Cerebellar nuclear complex (tissue), 1 donor: ENCODE data around the gene ASAP2.

Source experiments
- DNase-seq, 2 experiments: peaks; one replicate each; lab custom pipeline; 2025; lab: John Stamatoyannopoulos, UW

ASAP2 gene

DNA sequence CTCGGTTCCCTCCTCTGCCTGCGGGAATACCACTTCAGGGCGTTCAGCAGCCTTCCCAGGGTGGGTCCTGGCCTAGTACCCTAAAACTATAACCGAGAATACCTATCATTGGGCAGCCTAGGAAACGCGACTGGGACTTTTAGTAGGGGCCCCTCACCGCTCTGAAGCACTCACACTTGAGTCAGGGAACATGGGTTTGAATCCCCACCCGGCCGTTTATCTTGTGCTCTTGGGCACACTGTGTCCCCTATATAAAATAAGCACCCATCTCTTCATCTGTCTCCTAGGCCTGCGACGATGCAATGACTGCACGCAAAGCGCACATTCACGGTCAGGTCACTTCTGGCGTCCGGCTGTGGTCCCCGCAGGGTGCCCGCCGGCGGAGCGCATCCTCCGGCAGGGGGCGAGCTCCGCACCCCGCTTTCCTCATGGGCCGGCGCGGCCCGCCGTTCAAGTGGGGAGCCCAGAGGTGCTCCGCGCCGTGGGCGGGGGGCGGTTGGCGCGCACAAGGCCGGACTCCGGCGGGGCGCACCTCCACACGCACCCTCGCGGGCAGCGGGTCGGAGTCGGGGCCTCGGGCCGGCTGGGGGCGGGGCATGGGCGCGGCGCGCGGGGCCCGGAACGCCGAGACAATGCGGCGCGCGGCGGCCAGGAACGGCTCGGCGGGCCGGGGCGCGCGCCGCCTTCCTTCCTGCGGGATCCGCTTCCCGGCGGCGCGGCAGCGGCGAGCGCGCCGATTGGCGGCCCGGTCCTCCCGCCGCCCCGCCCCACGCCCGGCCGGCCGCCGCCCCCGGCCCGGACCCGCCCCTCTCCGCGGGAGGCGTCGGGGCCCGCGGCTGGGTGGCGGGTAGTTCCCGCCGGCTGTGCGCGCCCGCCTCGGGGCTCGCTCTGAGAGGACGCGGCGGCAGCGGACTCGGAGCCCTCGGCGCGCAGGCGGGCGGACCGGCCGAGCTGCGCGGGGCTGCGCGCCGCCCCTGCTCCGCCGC is at the start of gene ASAP2:
Gene ASAP2 (plus strand): TSS at position 850 of the 986 bp plus-strand sequence. CDS start 293 bp downstream, outside the sequence.
- no peak for DNase-seq

- no peak for DNase-seq
Measured at GRCh38 chr2:9158786-9159779, 47.5 kb upstream of the ASAP2 start.

- no peak for DNase-seq
Measured at GRCh38 chr2:9160732-9161131, 45.9 kb upstream of the ASAP2 start.

DNA sequence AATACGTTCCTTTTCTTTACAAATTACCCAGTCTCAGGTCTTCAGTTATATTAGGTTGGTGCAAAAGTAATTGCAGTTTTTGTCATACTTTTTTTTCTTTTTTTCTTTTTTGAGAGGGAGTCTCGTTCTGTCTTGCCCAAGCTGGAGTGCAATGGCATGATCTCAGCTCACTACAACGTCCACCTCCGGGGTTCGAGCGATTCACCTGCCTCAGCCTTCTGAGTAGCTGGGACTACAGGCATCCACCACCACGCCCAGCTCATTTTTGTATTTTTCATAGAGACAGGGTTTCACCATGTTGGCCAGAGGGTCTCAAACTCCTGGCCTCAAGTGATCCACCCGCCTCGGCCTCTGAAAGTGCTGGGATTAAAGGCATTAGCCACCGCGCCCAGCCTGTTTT is 43.8 kb upstream of the ASAP2 start:
- no peak for DNase-seq

GRCh38 chr2:9163306-9164111 is 43.1 kb upstream of the ASAP2 start:
- no peak for DNase-seq

DNA sequence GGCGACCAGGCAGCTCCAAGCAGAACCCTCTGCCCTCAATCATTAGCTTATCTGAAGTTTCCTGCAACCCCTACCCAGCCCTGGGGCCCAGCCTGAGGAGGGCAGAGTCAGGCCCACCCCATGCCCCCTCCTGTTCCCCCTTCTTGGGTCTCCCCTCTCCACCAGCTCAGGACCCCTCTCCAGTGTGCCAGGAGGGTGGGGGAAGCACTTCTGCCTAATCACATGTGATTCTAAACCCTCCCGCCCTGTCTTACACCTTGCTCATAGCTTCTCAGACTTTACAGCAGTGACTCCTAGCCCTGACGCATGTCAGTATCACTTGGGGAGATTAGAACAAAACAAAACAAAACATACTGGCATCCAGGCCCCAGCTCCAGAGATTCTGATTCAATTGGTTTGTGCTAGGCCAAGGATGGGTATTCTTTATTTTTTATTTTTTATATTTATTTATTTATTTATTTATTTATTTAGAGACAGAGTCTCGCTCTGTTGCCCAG is 42.5 kb upstream of the ASAP2 start:
- DNase-seq: no peak

- no peak for DNase-seq
Measured at GRCh38 chr2:9165625-9166024, 41.0 kb upstream of the ASAP2 start.

- DNase-seq: no peak
Measured at GRCh38 chr2:9166579-9167377, 39.8 kb upstream of the ASAP2 start.

DNA sequence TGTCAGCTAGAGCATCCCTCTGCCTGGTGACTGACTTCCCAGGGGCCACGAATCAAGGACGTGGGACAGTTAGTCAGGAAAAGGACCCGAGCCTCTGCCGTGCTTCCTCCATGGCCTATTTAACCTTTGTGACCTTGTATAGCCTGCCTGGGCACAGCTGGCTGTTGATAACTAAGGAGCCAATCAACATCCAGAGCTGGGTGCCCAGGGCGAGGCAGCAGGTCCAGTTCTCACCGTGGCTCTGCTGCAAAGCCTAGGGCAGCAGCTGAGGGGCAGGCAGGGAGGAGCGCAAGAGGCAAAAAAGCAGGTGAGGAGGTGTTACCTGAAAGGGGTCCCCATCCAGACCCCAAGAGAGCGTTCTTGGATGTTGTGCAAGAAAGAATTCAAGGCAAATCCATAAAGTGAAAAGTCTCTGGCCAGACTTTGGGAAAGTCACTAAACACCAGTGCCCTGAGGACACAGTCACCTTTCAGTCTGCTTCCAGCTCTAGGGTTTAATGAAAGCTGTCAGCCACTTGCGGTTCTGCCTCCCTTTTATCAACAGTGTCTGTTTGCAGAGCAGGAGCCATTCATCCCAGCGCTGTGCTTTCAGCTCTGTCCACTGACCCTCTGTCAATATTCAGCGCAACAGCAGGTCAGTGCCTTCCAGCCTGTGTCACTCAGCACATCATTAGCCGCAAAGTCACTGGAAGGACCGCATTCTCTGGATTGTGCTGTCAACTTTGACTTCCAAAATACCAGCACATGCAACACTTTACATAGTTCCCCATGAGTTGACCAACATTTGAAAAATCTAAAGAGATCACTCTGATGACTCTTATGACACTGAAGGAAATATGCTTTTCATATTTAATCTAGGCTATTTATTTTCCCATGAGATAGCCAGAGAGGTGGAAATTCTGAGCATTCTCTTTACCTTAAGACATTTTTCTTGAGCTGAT is 38.6 kb upstream of the ASAP2 start:
- DNase-seq: no peak

- no peak for DNase-seq
Measured at GRCh38 chr2:9168821-9169221, 37.8 kb upstream of the ASAP2 start.

- no peak for DNase-seq
Measured at GRCh38 chr2:9169349-9170107, 37.1 kb upstream of the ASAP2 start.

DNA sequence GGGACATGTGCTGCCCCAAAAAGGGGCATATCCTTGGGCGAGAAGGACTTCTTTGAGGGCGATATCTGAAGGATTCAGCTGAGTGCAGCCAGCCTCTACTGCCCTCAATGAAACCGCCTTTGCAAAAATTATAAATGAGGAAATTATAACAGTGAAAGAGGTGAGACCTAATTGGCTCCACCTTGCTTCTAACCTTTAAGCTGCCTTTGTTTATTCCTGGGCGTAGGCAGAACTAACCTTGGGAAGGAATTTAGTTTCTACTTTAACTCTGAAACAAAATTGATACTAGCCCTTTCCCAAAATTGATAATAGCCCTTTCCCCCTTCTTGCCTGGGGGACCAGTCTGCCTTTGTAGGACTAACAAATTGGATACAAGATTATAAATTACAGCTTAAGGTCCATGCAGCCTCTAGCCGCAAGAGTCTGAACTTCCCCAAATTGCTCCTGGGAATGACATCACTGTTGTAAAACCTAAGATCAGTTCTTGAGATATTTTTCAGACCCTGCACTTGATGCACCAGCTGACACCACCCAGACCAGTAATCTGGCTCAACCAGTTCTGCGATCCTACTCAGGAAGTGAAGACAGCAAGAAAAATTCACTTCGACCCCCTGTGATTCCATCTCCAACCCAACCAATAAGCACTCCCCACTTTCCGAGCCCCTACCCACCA is 36.0 kb upstream of the ASAP2 start:
- DNase-seq: no peak

- no peak for DNase-seq
Measured at GRCh38 chr2:9174771-9175437, 31.7 kb upstream of the ASAP2 start.

- no peak for DNase-seq
Measured at GRCh38 chr2:9178110-9178903, 28.3 kb upstream of the ASAP2 start.

GRCh38 chr2:9178904-9179571 is 27.6 kb upstream of the ASAP2 start:
- DNase-seq: no peak

DNA sequence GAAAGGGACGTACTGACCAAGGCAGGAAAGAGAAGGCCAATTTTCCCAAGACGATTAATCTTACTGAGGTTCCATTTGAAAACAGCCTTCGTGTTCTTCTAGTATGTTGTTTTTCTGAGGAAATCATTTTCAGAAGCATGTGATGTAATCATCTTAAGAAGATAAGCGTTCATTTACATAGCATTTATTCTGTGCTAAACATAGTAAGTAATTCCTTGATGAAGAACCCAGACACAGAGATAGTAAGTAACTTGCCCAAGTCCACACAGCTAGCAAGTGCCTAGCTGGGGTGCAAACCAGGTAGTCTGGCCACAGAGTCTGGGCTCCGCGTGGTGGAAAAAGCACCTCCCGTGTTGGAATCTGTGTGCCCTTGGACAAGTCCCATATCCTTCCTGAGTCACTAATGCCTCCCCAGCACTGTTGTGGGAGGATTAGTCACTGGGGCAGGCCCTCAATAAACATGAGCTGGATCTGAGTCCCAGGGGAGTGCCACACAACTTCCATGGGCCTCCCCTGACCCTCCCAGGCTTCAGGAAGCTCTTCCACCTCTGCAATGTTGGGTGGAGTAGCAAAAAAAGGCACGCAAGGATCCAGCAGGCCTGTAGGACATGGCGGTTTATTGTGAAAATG is 26.9 kb upstream of the ASAP2 start:
- DNase-seq: no peak
